Type B pancreatic cell (in vitro differentiated cells): ENCODE measurements around the gene RNF141. TPM values are rescaled to one million over a fixed set of nuclear protein-coding genes. Genes with fewer than 3 reads are reported as not detected.

Source experiments
- DNase-seq: peaks from one replicate; pipeline ENCODE4 v3.0.0; 2021; ENCODE audit warnings: mixed read lengths; ENCODE audit not compliant: unreplicated experiment; ENCODE audit errors: extremely low spot score
- H3K27ac Mint-ChIP-seq: 2 replicates; pipeline ENCODE4 v1.8.0; 2021; ENCODE audit warnings: mild to moderate bottlenecking, mixed read lengths
- H3K27me3 Mint-ChIP-seq: 2 replicates; pipeline ENCODE4 v1.8.0; 2021; ENCODE audit warnings: mixed read lengths
- H3K36me3 Mint-ChIP-seq: 2 replicates; pipeline ENCODE4 v1.8.0; 2021; ENCODE audit warnings: mixed read lengths
- H3K4me1 Mint-ChIP-seq: one replicate; pipeline ENCODE4 v1.8.0; 2021; ENCODE audit warnings: mixed read lengths; ENCODE audit not compliant: unreplicated experiment
- H3K4me3 Mint-ChIP-seq: 2 replicates; pipeline ENCODE4 v1.8.0; 2021; ENCODE audit warnings: mild to moderate bottlenecking, mixed read lengths
- H3K9me3 Mint-ChIP-seq: 2 replicates; pipeline ENCODE4 v1.8.0; 2021; ENCODE audit warnings: mixed read lengths
- total RNA-seq: library from RNA; stranded (reverse); gene quantifications from 2 replicates; pipeline ENCODE4 v1.2.1, GENCODE V29; 2021; ENCODE audit warnings: low replicate concordance
- TF ChIP-seq, protein P1 (sequence below): fragments of 200-600 bp; sonication (generic); conservative IDR thresholded peaks from 2 replicates; pipeline ENCODE4 v1.5.0; 2021; ENCODE audit warnings: antibody characterized with exemption, mild to moderate bottlenecking

RNF141 gene
- total RNA-seq, 1 donor from 2014 or later: 43.2 TPM

DNA sequence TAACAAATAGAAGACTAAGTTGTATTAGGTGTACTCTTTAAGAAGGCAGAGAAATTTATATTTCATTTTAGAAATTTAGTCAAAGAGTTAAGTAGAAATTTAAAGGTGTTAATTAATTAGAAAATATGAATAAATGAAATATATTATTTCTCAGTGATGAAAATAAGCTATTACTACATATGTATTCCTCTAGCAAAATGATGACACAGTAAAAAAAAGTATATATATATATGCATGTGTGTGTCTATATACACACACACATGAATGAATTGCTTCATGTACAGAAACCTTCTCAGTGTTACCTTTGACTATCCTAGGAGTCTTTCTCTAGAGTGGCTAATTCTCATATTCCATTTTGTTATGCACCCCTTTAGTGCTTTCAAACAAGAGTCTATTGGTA, 7.7 kb downstream of the RNF141 start:
- Mint-ChIP-seq H3K4me1 (peaks cover 5% of the 10 kb centered on the region), H3K4me3 (no peak overlapping the region), H3K9me3 (no peaks in the 10 kb centered on the region)

DNA sequence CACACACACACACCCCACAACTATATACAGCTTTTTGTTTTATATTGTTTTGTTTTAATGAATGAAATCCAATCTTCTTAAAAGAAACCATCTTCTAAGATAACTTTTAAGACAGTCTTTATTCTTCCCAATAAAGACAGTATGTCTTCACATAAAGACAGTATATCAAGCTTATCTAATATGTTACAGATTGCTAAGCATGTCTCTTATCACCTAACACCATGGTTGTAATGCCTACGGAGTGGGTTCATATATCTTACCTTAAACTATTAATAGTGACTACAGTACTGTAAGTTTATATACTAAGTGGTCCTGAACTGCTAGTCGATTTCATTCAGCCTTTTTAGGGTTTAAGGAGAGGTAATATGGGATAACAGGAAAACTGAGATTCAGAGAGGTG, 8.5 kb downstream of the RNF141 start:
- Mint-ChIP-seq H3K27ac (no peak overlapping the region), H3K27me3 (no peaks in the 10 kb centered on the region), H3K4me3 (no peak overlapping the region), H3K4me1 (peaks cover 7% of the 10 kb centered on the region), H3K36me3 (peaks cover 15% of the 10 kb centered on the region), H3K9me3 (no peaks in the 10 kb centered on the region)
- DNase-seq: no peak
- TF ChIP-seq, protein P1, sequence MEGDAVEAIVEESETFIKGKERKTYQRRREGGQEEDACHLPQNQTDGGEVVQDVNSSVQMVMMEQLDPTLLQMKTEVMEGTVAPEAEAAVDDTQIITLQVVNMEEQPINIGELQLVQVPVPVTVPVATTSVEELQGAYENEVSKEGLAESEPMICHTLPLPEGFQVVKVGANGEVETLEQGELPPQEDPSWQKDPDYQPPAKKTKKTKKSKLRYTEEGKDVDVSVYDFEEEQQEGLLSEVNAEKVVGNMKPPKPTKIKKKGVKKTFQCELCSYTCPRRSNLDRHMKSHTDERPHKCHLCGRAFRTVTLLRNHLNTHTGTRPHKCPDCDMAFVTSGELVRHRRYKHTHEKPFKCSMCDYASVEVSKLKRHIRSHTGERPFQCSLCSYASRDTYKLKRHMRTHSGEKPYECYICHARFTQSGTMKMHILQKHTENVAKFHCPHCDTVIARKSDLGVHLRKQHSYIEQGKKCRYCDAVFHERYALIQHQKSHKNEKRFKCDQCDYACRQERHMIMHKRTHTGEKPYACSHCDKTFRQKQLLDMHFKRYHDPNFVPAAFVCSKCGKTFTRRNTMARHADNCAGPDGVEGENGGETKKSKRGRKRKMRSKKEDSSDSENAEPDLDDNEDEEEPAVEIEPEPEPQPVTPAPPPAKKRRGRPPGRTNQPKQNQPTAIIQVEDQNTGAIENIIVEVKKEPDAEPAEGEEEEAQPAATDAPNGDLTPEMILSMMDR: no peak

More for the DNA sequence above, 7.7 kb downstream of the RNF141 start:
- Mint-ChIP-seq H3K27ac (no peak overlapping the region), H3K36me3 (peaks cover 12% of the 10 kb centered on the region), H3K27me3 (no peaks in the 10 kb centered on the region)
- TF ChIP-seq, protein P1: no peak
- DNase-seq: no peak

DNA sequence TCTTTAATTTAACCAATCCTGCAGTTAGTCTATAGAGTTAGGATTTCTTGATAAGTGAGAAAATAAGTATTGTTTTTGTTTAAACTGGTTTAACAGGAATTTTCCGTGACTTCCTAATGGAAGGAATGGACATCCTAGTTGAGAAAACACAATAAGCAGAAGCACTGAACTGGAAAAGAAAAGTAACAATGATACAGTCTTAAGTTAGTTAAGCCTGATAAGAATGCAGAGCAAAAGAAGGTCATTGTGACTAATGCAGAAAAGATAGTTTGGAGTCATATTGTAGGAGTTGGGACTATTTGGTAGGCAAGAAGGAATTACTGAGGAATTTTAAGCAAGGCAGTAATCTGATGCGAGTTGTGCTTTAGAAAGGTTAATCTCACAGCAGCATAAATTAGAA, 11.7 kb downstream of the RNF141 start:
- TF ChIP-seq, protein P1: no peak
- Mint-ChIP-seq H3K4me1 (peaks cover 8% of the 10 kb centered on the region), H3K36me3 (peaks cover 38% of the 10 kb centered on the region), H3K27me3 (no peaks in the 10 kb centered on the region), H3K9me3 (no peaks in the 10 kb centered on the region), H3K27ac (peak overlapping the region; percentile 8), H3K4me3 (no peak overlapping the region)
- no peak for DNase-seq

DNA sequence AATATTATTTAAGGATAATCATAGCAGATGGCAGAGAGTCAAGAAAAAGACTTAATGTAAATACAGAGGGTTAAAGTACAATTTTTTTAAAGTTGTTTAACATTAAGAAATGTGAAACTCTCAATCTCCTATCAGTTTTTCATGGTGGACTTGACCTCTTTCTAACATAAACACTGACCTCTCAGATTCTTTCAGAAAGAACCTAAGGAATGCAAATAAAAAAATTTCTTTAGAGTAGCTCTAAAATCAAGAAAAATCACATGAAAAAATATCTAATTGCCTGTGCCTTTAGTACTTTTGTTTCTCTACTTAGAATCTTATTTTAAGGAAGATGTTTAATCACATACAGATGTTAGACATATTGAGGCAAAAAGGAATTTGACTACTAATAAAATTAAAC, 12.9 kb downstream of the RNF141 start:
- Mint-ChIP-seq H3K4me3 (no peak overlapping the region), H3K4me1 (peaks cover 8% of the 10 kb centered on the region), H3K27ac (no peak overlapping the region), H3K36me3 (peaks cover 42% of the 10 kb centered on the region), H3K27me3 (no peaks in the 10 kb centered on the region), H3K9me3 (no peaks in the 10 kb centered on the region)
- TF ChIP-seq, protein P1: no peak
- no peak for DNase-seq

DNA sequence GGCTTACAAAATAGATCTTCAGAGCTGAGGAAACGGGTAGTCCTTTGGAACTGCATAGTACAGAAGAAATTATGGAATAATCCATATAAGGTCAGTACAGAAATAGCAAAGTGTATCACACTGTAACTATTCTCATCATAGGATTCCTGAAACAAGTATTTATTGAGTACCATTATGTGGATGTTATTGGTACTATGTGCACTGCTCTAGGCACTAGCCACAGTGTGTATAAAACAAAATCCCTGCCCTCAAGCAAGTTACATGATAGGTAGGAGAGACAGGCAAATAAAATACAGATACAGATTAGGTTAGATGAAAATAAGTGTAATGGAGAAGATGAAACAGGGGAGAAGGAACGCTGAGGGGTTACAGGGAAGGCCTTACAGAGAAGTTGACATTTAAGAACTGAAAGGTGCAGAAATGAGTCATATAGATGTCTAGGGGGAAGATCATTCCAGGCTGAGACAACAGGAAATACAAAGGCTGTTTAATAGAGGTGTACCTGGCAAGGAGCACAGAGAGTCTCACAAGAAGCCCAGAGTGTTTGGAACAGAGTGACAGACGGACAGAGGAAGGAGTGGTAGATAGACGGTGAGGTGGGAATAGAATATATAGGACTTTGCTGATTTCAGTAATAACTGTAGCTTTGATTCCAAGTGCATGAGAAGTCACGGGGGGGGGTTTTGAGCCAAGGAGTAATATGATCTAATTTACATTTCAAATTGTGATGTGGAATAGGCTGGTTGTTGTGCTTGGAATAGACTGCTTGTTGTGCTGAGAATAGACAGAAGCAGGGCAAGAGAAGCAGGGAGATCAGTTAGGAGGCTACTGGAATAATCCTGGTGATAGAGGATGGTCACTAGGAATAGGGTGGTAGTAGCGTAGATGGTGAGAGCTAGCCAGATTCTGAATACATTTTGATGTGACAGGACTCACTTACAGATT, 13.7 kb downstream of the RNF141 start:
- H3K27ac Mint-ChIP-seq: peak overlapping the region; percentile 67
- peaks cover 8% of the 10 kb centered on the region for H3K4me1 Mint-ChIP-seq
- peak overlapping the region; percentile 11 for H3K4me3 Mint-ChIP-seq
- H3K36me3 Mint-ChIP-seq: peaks cover 42% of the 10 kb centered on the region
- no peak for DNase-seq
- H3K27me3 Mint-ChIP-seq: no peaks in the 10 kb centered on the region
- no peaks in the 10 kb centered on the region for H3K9me3 Mint-ChIP-seq
- TF ChIP-seq, protein P1: no peak
